SK-N-MC (cell line): ENCODE measurements around the gene H3-3A.

ENCODE experiments used
- EZH2 ChIP-seq: fragments of 200-600 bp; sonication (generic); IDR thresholded peaks from one replicate; pipeline ENCODE4 v1.6.1; 2017; ENCODE audit warnings: antibody characterized with exemption
- FOXP2 ChIP-seq: optimal IDR thresholded peaks from 2 replicates; pipeline ENCODE3; 2011; ENCODE audit warnings: mild to moderate bottlenecking, moderate library complexity; ENCODE audit not compliant: insufficient read depth; ENCODE audit errors: extremely low read length, control extremely low read depth
- POLR2AphosphoS5 ChIP-seq: IDR thresholded peaks from 2 replicates; pipeline ENCODE4 v1.6.1; 2012; ENCODE audit warnings: mild to moderate bottlenecking, low read depth, low read length, borderline replicate concordance

GRCh38 chr1:226111098-226111882 lies 48.8 kb downstream of the H3-3A start:
- TF ChIP-seq POLR2AphosphoS5 (no peak), EZH2 (no peak), FOXP2 (no peak)
